Uterus (tissue), 2 donors: Measurements from ENCODE around the gene EIF2B5.

Experiments
- CTCF ChIP-seq, 4 experiments: fragments of 200-600 bp in 2 of 4; fragments of 450-650 bp in 2 of 4; sonication (generic) in 2 of 4; IDR thresholded peaks; one replicate each; pipeline ENCODE4 v1.5.1; 2016 to 2019; ENCODE audit warnings: antibody characterized with exemption in 4 of 4, mild to moderate bottlenecking in 2 of 4, moderate library complexity in 1 of 4
- POLR2A ChIP-seq, 2 donors: fragments of 450-650 bp; IDR thresholded peaks; one replicate each; pipeline ENCODE4 v1.6.1; 2016; ENCODE audit warnings: antibody characterized with exemption in 2 of 2, mild to moderate bottlenecking in 1 of 2, moderate library complexity in 1 of 2

- no peak for TF ChIP-seq CTCF (IDR thresholded peaks at IDR 0.05)
- no peak for TF ChIP-seq POLR2A (IDR thresholded peaks at IDR 0.05)
These were observed 38.3 kb upstream of the EIF2B5 start, which contains the start of gene HTR3E for GRCh38 chr3:184096811-184097383.
